OCI-LY1 (cell line): ENCODE measurements around the gene PTPRN2.

ENCODE experiments used
- EZH2 ChIP-seq: fragments of 200-600 bp; sonication (generic), shearing (Covaris generic); IDR thresholded peaks from 2 replicates; pipeline ENCODE4 v1.8.0; 2017; ENCODE audit warnings: borderline replicate concordance, mixed run types, mild to moderate bottlenecking, antibody characterized with exemption, low read length, moderate library complexity, mixed read lengths
- TF ChIP-seq, protein P1 (sequence below): fragments of 200-600 bp; sonication (generic), shearing (Covaris generic); IDR thresholded peaks from 2 replicates; pipeline ENCODE4 v1.5.1; 2017; ENCODE audit warnings: mild to moderate bottlenecking, antibody characterized with exemption, low read length, moderate library complexity, mixed read lengths

- TF ChIP-seq, protein P1, sequence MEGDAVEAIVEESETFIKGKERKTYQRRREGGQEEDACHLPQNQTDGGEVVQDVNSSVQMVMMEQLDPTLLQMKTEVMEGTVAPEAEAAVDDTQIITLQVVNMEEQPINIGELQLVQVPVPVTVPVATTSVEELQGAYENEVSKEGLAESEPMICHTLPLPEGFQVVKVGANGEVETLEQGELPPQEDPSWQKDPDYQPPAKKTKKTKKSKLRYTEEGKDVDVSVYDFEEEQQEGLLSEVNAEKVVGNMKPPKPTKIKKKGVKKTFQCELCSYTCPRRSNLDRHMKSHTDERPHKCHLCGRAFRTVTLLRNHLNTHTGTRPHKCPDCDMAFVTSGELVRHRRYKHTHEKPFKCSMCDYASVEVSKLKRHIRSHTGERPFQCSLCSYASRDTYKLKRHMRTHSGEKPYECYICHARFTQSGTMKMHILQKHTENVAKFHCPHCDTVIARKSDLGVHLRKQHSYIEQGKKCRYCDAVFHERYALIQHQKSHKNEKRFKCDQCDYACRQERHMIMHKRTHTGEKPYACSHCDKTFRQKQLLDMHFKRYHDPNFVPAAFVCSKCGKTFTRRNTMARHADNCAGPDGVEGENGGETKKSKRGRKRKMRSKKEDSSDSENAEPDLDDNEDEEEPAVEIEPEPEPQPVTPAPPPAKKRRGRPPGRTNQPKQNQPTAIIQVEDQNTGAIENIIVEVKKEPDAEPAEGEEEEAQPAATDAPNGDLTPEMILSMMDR: no peak
- no peak for TF ChIP-seq EZH2
These were observed 933.8 kb downstream of the PTPRN2 start for GRCh38 chr7:157653827-157654207.
